Smooth muscle cell (in vitro differentiated cells): ENCODE data around the gene PALLD. TPM values are rescaled to one million over a fixed set of nuclear protein-coding genes. Genes with fewer than 3 reads are reported as not detected.

ENCODE experiments used
- DNase-seq: peaks from one replicate; lab custom pipeline; 2025; ENCODE audit not compliant: unreplicated experiment; lab: John Stamatoyannopoulos, UW
- H2AFZ ChIP-seq: fragments of 200-600 bp; sonication (generic); 2 replicates; pipeline ENCODE4 v1.6.0; 2016; ENCODE audit warnings: antibody characterized with exemption, low read depth, mild to moderate bottlenecking
- H3F3A ChIP-seq: fragments of 200-600 bp; sonication (generic); 2 replicates; pipeline ENCODE4 v1.6.0; 2017; ENCODE audit warnings: antibody characterized with exemption, low read depth
- H3K27ac ChIP-seq: fragments of 200-600 bp; sonication (generic); 2 replicates; pipeline ENCODE4 v1.5.1; 2016; ENCODE audit warnings: low read depth, mild to moderate bottlenecking
- H3K27me3 ChIP-seq: fragments of 200-600 bp; sonication (generic); 2 replicates; pipeline ENCODE4 v1.6.1; 2016; ENCODE audit warnings: low read depth, mild to moderate bottlenecking
- H3K36me3 ChIP-seq: fragments of 200-600 bp; sonication (generic); 2 replicates; pipeline ENCODE4 v1.5.1; 2016; ENCODE audit warnings: low read depth
- H3K4me1 ChIP-seq: fragments of 200-600 bp; sonication (generic); 2 replicates; pipeline ENCODE4 v1.5.1; 2016; ENCODE audit warnings: low read depth
- H3K4me2 ChIP-seq: fragments of 200-600 bp; sonication (generic); 2 replicates; pipeline ENCODE4 v1.6.0; 2016; ENCODE audit warnings: mild to moderate bottlenecking
- H3K4me3 ChIP-seq: fragments of 200-600 bp; sonication (generic); 2 replicates; pipeline ENCODE4 v1.5.1; 2016; ENCODE audit warnings: mild to moderate bottlenecking
- H3K79me2 ChIP-seq: fragments of 200-600 bp; sonication (generic); 2 replicates; pipeline ENCODE4 v1.6.0; 2016; ENCODE audit warnings: low read depth, mild to moderate bottlenecking
- H3K9ac ChIP-seq: fragments of 200-600 bp; sonication (generic); 2 replicates; pipeline ENCODE4 v1.6.0; 2016; ENCODE audit warnings: low read depth
- H3K9me3 ChIP-seq: fragments of 200-600 bp; sonication (generic); replicated peaks from 2 replicates; pipeline ENCODE4 v1.5.1; 2016; ENCODE audit warnings: low read depth
- H4K20me1 ChIP-seq: fragments of 200-600 bp; sonication (generic); 2 replicates; pipeline ENCODE4 v1.6.0; 2016; ENCODE audit warnings: low read depth
- WGBS: methylation state at CpG from one replicate; pipeline ENCODE4 v1.1.7; 2016; ENCODE audit warnings: low lambda C conversion rate; 5-methylcytosine and 5-hydroxymethylcytosine counted together
- polyA plus RNA-seq: library from polyadenylated mRNA; unstranded; fragments of >200 nt; fragmentation: Nextera tagmentation; extraction: Ambion mirVana; gene quantifications from 2 replicates; pipeline ENCODE4 v1.2.1, GENCODE V29; 2016
- total RNA-seq: library from RNA; depleted of rRNA; stranded (reverse); fragments of >200 nt; gene quantifications from 2 replicates; pipeline ENCODE4 v1.2.3, GENCODE V29; 2014
- TF ChIP-seq, protein P1 (sequence below): fragments of 200-600 bp; sonication (generic); IDR thresholded peaks from 2 replicates; pipeline ENCODE4 v1.5.1; 2017; ENCODE audit warnings: borderline replicate concordance, mild to moderate bottlenecking, antibody characterized with exemption; ENCODE audit not compliant: insufficient read depth, poor library complexity, severe bottlenecking

Gene PALLD
- total and polyA plus RNA-seq, 2 experiments from 2014 or later = 354 to 415 TPM

DNA sequence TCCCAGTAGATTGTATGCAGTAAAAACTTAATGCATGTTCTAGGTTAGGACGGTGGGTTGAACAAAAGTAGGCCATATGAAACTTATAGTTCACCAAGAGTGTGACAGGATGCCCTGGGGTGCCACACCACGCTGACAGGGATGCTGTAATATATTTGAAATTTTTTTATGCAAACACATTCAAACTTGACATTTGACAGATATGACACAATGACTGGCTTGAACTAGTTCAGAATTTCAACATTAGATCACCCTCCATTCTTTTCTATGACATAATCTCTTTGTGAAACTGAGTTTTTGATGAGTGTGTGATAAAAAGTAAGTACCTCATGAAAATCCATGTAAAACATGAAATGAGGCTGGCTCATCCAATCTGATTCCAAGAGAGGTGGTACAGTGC, 198.4 kb downstream of the PALLD start:
- Histone ChIP-seq H3K27ac (peak overlapping the region; percentile 100), H3K4me1 (peaks cover 42% of the 10 kb centered on the region), H3F3A (peaks cover 51% of the 10 kb centered on the region), H3K4me3 (no peak overlapping the region), H3K36me3 (peaks cover 9% of the 10 kb centered on the region), H3K9ac (peak overlapping the region; percentile 99), H3K9me3 (no peaks in the 10 kb centered on the region), H2AFZ (no peak overlapping the region), H3K27me3 (no peaks in the 10 kb centered on the region), H3K79me2 (peaks cover 31% of the 10 kb centered on the region), H4K20me1 (no peaks in the 10 kb centered on the region), H3K4me2 (peak overlapping the region; percentile 71)
- DNase-seq = no peak
- TF ChIP-seq, protein P1, sequence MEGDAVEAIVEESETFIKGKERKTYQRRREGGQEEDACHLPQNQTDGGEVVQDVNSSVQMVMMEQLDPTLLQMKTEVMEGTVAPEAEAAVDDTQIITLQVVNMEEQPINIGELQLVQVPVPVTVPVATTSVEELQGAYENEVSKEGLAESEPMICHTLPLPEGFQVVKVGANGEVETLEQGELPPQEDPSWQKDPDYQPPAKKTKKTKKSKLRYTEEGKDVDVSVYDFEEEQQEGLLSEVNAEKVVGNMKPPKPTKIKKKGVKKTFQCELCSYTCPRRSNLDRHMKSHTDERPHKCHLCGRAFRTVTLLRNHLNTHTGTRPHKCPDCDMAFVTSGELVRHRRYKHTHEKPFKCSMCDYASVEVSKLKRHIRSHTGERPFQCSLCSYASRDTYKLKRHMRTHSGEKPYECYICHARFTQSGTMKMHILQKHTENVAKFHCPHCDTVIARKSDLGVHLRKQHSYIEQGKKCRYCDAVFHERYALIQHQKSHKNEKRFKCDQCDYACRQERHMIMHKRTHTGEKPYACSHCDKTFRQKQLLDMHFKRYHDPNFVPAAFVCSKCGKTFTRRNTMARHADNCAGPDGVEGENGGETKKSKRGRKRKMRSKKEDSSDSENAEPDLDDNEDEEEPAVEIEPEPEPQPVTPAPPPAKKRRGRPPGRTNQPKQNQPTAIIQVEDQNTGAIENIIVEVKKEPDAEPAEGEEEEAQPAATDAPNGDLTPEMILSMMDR = no peak
- WGBS = 33% methylated on average over 2 of the region's 2 CpGs

DNA sequence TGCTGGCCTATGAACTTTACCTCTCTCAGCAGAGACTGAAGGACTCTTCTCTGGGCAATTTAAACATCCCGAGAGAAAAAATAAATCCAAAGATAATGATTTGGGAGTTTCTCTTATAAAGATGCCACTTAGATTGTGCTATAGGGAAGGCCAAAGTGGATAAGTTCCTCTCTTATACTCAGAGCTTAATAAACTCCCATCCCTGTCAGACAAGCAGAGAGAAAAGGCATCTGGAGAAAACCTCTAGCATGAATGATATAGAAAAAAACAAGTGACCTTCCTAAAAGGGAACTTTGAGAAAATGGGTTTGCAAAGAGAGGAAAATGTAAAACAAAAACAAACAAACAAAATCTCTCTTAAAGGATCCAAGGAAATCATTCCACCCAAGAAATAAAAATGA, 199.4 kb downstream of the PALLD start:
- Histone ChIP-seq H2AFZ (no peak overlapping the region), H3F3A (peaks cover 41% of the 10 kb centered on the region), H3K36me3 (peaks cover 12% of the 10 kb centered on the region), H3K9me3 (no peaks in the 10 kb centered on the region), H3K4me2 (peak overlapping the region; percentile 71), H4K20me1 (no peaks in the 10 kb centered on the region), H3K27me3 (no peaks in the 10 kb centered on the region), H3K4me1 (peaks cover 42% of the 10 kb centered on the region), H3K27ac (peak overlapping the region; percentile 100), H3K4me3 (no peak overlapping the region), H3K9ac (peak overlapping the region; percentile 99), H3K79me2 (peaks cover 40% of the 10 kb centered on the region)
- TF ChIP-seq, protein P1 = no peak
- no peak for DNase-seq
- 8% methylated on average over 1 of the region's 1 CpG for WGBS

DNA sequence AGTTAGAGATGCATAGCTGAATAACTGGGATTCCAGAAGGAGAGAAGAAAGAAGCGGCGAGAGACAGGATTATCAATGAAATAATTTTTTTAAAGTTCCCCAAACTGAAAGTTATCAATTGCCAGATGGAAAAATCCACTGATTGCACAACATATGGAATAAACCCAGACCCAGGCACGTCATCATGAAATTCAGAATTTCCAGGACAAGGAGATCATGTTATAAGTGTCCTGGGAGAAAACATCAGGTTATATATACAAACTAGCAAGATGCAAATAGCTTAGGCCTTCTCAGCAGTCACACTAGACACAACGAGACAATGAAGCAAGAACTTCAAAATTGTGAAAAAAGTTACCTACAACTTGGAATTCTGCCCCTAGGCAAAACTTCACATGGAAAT, 200.0 kb downstream of the PALLD start:
- H2AFZ ChIP-seq = no peak overlapping the region
- DNase-seq = no peak
- peaks cover 42% of the 10 kb centered on the region for H3K4me1 ChIP-seq
- 32% methylated on average over 4 of the region's 4 CpGs for WGBS
- no peak overlapping the region for H3K4me3 ChIP-seq
- peaks cover 36% of the 10 kb centered on the region for H3F3A ChIP-seq
- TF ChIP-seq, protein P1 = no peak
- peaks cover 44% of the 10 kb centered on the region for H3K79me2 ChIP-seq
- H3K36me3 ChIP-seq = peaks cover 18% of the 10 kb centered on the region
- H3K4me2 ChIP-seq = peak overlapping the region; percentile 71
- no peaks in the 10 kb centered on the region for H3K27me3 ChIP-seq
- peak overlapping the region; percentile 100 for H3K27ac ChIP-seq
- no peaks in the 10 kb centered on the region for H3K9me3 ChIP-seq
- peak overlapping the region; percentile 99 for H3K9ac ChIP-seq
- no peaks in the 10 kb centered on the region for H4K20me1 ChIP-seq

DNA sequence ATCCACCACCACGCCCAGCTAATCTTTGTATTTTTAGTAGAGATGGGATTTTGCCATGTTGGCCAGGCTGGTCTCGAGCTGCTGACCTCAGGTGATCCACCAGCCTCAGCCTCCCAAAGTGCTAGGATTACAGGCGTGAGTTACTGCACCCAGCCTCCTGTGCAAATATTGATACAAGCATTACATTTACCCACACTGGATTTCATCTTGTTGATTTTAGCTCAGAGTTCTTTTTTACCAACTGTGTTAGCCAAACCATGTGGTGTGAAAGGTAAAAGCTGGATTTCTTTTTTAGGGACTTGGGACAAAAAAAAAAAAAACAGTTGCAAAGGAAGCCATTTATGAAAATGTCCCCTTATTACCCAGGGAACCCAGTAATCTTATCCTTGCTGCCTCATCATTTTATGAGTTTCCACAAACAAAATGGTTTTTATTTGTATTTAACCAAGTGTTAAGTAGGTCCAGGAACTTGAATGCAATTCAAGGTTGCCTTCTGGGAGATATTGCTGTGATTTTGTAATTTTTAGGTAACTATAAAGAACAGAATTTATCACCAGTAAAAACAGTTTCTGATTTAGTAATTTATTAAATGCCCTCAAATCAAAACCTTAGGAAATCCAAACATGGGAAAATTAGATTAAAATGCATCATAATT, 202.5 kb downstream of the PALLD start:
- Histone ChIP-seq H2AFZ (no peak overlapping the region), H3K27ac (peak overlapping the region; percentile 100), H3K4me2 (no peak overlapping the region), H3K4me1 (peaks cover 18% of the 10 kb centered on the region), H3K79me2 (peaks cover 52% of the 10 kb centered on the region), H3K9me3 (no peaks in the 10 kb centered on the region), H3F3A (peaks cover 20% of the 10 kb centered on the region), H4K20me1 (no peaks in the 10 kb centered on the region), H3K27me3 (no peaks in the 10 kb centered on the region), H3K9ac (no peak overlapping the region), H3K4me3 (no peak overlapping the region), H3K36me3 (peaks cover 24% of the 10 kb centered on the region)
- DNase-seq = no peak
- TF ChIP-seq, protein P1 = no peak
- WGBS = 87% methylated on average over 3 of the region's 3 CpGs
